GM10847 (cell line): ENCODE measurements around the gene PCCA.

ENCODE experiments used
- POLR2A ChIP-seq: IDR thresholded peaks from 2 replicates; pipeline ENCODE4 v1.6.1; 2011; ENCODE audit not compliant: insufficient read length; ENCODE audit errors: extremely low read depth

The PCCA gene

GRCh38 chr13:100209857-100210825 is 121.2 kb downstream of the PCCA start:
- TF ChIP-seq POLR2A = no peak

- TF ChIP-seq POLR2A = no peak
Observed at GRCh38 chr13:100211016-100211710, 122.3 kb downstream of the PCCA start.

GRCh38 chr13:100212904-100213553 is 124.1 kb downstream of the PCCA start:
- TF ChIP-seq POLR2A = no peak

GRCh38 chr13:100213576-100213975 is 124.7 kb downstream of the PCCA start:
- TF ChIP-seq POLR2A = no peak

GRCh38 chr13:100214886-100215285 is 126.0 kb downstream of the PCCA start:
- no peak for TF ChIP-seq POLR2A

GRCh38 chr13:100221166-100221565 is 132.3 kb downstream of the PCCA start:
- no peak for TF ChIP-seq POLR2A

- no peak for TF ChIP-seq POLR2A
Observed at GRCh38 chr13:100229603-100230002, 140.7 kb downstream of the PCCA start.

GRCh38 chr13:100230769-100231149 is 141.9 kb downstream of the PCCA start:
- no peak for TF ChIP-seq POLR2A

GRCh38 chr13:100231176-100231575 is 142.3 kb downstream of the PCCA start:
- no peak for TF ChIP-seq POLR2A

- no peak for TF ChIP-seq POLR2A
Observed at GRCh38 chr13:100234006-100234405, 145.1 kb downstream of the PCCA start.

- TF ChIP-seq POLR2A = no peak
Observed at GRCh38 chr13:100234524-100235136, 145.7 kb downstream of the PCCA start.

GRCh38 chr13:100235311-100235901 is 146.5 kb downstream of the PCCA start:
- no peak for TF ChIP-seq POLR2A

GRCh38 chr13:100240109-100240779 is 151.4 kb downstream of the PCCA start:
- no peak for TF ChIP-seq POLR2A

GRCh38 chr13:100244431-100244830 is 155.5 kb downstream of the PCCA start:
- TF ChIP-seq POLR2A = no peak
